H9 (cell line): Measurements from ENCODE around the gene IL17RE. TPM values are rescaled to one million over a fixed set of nuclear protein-coding genes. Genes with fewer than 3 reads are reported as not detected.

Source experiments
- DNase-seq: peaks from one replicate; pipeline ENCODE4 v3.0.0-alpha.2; 2017
- H2AFZ ChIP-seq: one replicate; pipeline ENCODE4 v1.6.1; 2013; ENCODE audit warnings: mild to moderate bottlenecking, low read length, control low read depth, moderate library complexity
- H2AK5ac ChIP-seq: 2 replicates; pipeline ENCODE4 v1.6.1; 2013; ENCODE audit warnings: low read length, control low read depth, mixed read lengths; ENCODE audit not compliant: insufficient read length
- H2BK120ac ChIP-seq: one replicate; pipeline ENCODE4 v1.6.1; 2013; ENCODE audit warnings: low read depth, mild to moderate bottlenecking, low read length, control low read depth, inconsistent platforms; ENCODE audit not compliant: poor library complexity, severe bottlenecking
- H2BK12ac ChIP-seq: 2 replicates; pipeline ENCODE4 v1.6.1; 2013; ENCODE audit warnings: low read length, control low read depth, mixed read lengths, low read depth; ENCODE audit not compliant: insufficient read length
- H2BK15ac ChIP-seq: 2 replicates; pipeline ENCODE4 v1.6.1; 2013; ENCODE audit warnings: low read depth, low read length, control low read depth
- H2BK20ac ChIP-seq: one replicate; pipeline ENCODE4 v1.6.1; 2013; ENCODE audit warnings: low read depth, mild to moderate bottlenecking, low read length, control low read depth, inconsistent platforms; ENCODE audit not compliant: poor library complexity, severe bottlenecking
- H2BK5ac ChIP-seq: 2 replicates; pipeline ENCODE4 v1.6.1; 2013; ENCODE audit warnings: low read length, control low read depth, mixed read lengths; ENCODE audit not compliant: insufficient read length
- H3K14ac ChIP-seq: 2 replicates; pipeline ENCODE4 v1.6.1; 2013; ENCODE audit warnings: low read length, control low read depth; ENCODE audit not compliant: insufficient read depth
- H3K18ac ChIP-seq: 2 replicates; pipeline ENCODE4 v1.6.1; 2013; ENCODE audit warnings: low read depth, mild to moderate bottlenecking, mixed read lengths, low read length, control low read depth; ENCODE audit not compliant: insufficient read length
- H3K23ac ChIP-seq: 2 replicates; pipeline ENCODE4 v1.6.1; 2013; ENCODE audit warnings: low read length, control low read depth, mixed read lengths, low read depth; ENCODE audit not compliant: insufficient read length
- H3K23me2 ChIP-seq: 2 replicates; pipeline ENCODE4 v1.6.1; 2013; ENCODE audit warnings: low read depth, mild to moderate bottlenecking, mixed read lengths, low read length, control low read depth; ENCODE audit not compliant: insufficient read length, poor library complexity, severe bottlenecking
- H3K27ac ChIP-seq: 2 replicates; pipeline ENCODE4 v1.5.1; 2013; ENCODE audit warnings: low read length, control low read depth, mixed read lengths, low read depth; ENCODE audit not compliant: insufficient read length
- H3K27me3 ChIP-seq: 2 replicates; pipeline ENCODE4 v1.6.1; 2013; ENCODE audit warnings: low read length, control low read depth, inconsistent platforms; ENCODE audit not compliant: insufficient read depth
- H3K4ac ChIP-seq: 2 replicates; pipeline ENCODE4 v1.6.1; 2013; ENCODE audit warnings: low read depth, mild to moderate bottlenecking, control low read depth, inconsistent platforms, low read length, moderate library complexity
- H3K4me1 ChIP-seq: 2 replicates; pipeline ENCODE4 v1.6.1; 2013; ENCODE audit warnings: low read length, control low read depth, inconsistent platforms; ENCODE audit not compliant: insufficient read depth
- H3K4me2 ChIP-seq: 2 replicates; pipeline ENCODE4 v1.6.1; 2013; ENCODE audit warnings: low read length, control low read depth, mixed read lengths; ENCODE audit not compliant: insufficient read length, insufficient read depth
- H3K56ac ChIP-seq: 2 replicates; pipeline ENCODE4 v1.6.1; 2013; ENCODE audit warnings: low read depth, mild to moderate bottlenecking, mixed read lengths, low read length, control low read depth; ENCODE audit not compliant: insufficient read length
- H3K79me1 ChIP-seq: 2 replicates; pipeline ENCODE4 v1.6.1; 2013; ENCODE audit warnings: low read depth, mild to moderate bottlenecking, moderate library complexity, low read length, control low read depth, inconsistent platforms; ENCODE audit not compliant: insufficient read depth, poor library complexity, severe bottlenecking
- H3K79me2 ChIP-seq: 2 replicates; pipeline ENCODE4 v1.6.1; 2013; ENCODE audit warnings: low read length, control low read depth, inconsistent platforms; ENCODE audit not compliant: insufficient read depth
- H3K9ac ChIP-seq: 2 replicates; pipeline ENCODE4 v1.6.1; 2013; ENCODE audit warnings: low read length, control low read depth, mixed read lengths; ENCODE audit not compliant: insufficient read length; ENCODE audit errors: extremely low read depth
- H3K9me3 ChIP-seq: one replicate; pipeline ENCODE4 v1.6.1; 2013; ENCODE audit warnings: low read depth, low read length, inconsistent platforms; ENCODE audit not compliant: control insufficient read depth
- H3T11ph ChIP-seq: one replicate; pipeline ENCODE4 v1.6.1; 2013; ENCODE audit warnings: mild to moderate bottlenecking, low read length, control low read depth, inconsistent platforms
- H4K20me1 ChIP-seq: one replicate; pipeline ENCODE4 v1.6.1; 2013; ENCODE audit not compliant: control insufficient read depth, insufficient read length, insufficient read depth
- H4K5ac ChIP-seq: 2 replicates; pipeline ENCODE4 v1.6.1; 2013; ENCODE audit warnings: low read depth, mild to moderate bottlenecking, mixed read lengths, low read length, control low read depth; ENCODE audit not compliant: insufficient read length
- H4K8ac ChIP-seq: replicated peaks from 2 replicates; pipeline ENCODE4 v1.6.1; 2013; ENCODE audit warnings: low read length, control low read depth, mixed read lengths, low read depth; ENCODE audit not compliant: insufficient read length
- H4K91ac ChIP-seq: 2 replicates; pipeline ENCODE4 v1.6.1; 2013; ENCODE audit warnings: low read depth, mild to moderate bottlenecking, moderate library complexity, mixed read lengths, low read length, control low read depth; ENCODE audit not compliant: insufficient read length
- H3K27ac Mint-ChIP-seq, 3 experiments: 2 replicates in 2 of 3; 3 replicates in 1 of 3; pipeline ENCODE4 v1.8.0; 2020 to 2021; ENCODE audit warnings: mixed read lengths in 3 of 3, mild to moderate bottlenecking in 1 of 3, moderate library complexity in 1 of 3
- H3K27me3 Mint-ChIP-seq: 2 replicates; pipeline ENCODE4 v1.8.0; 2021; ENCODE audit warnings: low read depth, mild to moderate bottlenecking, moderate library complexity, mixed read lengths
- H3K36me3 Mint-ChIP-seq, 3 experiments: 2 replicates in 2 of 3; 3 replicates in 1 of 3; pipeline ENCODE4 v1.8.0; 2020 to 2021; ENCODE audit warnings: low read depth in 3 of 3, mixed read lengths in 3 of 3; ENCODE audit not compliant: insufficient read depth in 1 of 3
- H3K4me1 Mint-ChIP-seq, 2 experiments: 2 replicates each; pipeline ENCODE4 v1.8.0; 2020; ENCODE audit warnings: mixed read lengths in 2 of 2
- H3K4me3 Mint-ChIP-seq, 2 experiments: 2 replicates in 1 of 2; 3 replicates in 1 of 2; pipeline ENCODE4 v1.8.0; 2020 to 2021; ENCODE audit warnings: mild to moderate bottlenecking in 2 of 2, mixed read lengths in 2 of 2, moderate library complexity in 1 of 2
- H3K9me3 Mint-ChIP-seq, 2 experiments: 2 replicates in 1 of 2; 3 replicates in 1 of 2; pipeline ENCODE4 v1.8.0; 2020; ENCODE audit warnings: mild to moderate bottlenecking in 2 of 2, mixed read lengths in 2 of 2, moderate library complexity in 1 of 2
- CTCF ChIP-seq: fragments of 200-600 bp; sonication (generic); conservative IDR thresholded peaks from 3 replicates; pipeline ENCODE4 v1.8.0; 2021; ENCODE audit warnings: antibody characterized with exemption, mild to moderate bottlenecking
- WGBS: extraction: QIAGEN DNeasy Blood & Tissue Kit; methylation state at CpG from one replicate; pipeline ENCODE4 v1.1.7; 2013; ENCODE audit warnings: missing lambda C conversion rate, low lambda C conversion rate, mixed read lengths; ENCODE audit not compliant: insufficient read length; ENCODE audit errors: extremely low coverage; 5-methylcytosine and 5-hydroxymethylcytosine counted together
- total RNA-seq: library from RNA; stranded (reverse); gene quantifications from 2 replicates; pipeline ENCODE4 v1.2.1, GENCODE V29; 2021

IL17RE gene
- total RNA-seq, 1 experiment from 2014 or later, result 2.1 TPM

DNA sequence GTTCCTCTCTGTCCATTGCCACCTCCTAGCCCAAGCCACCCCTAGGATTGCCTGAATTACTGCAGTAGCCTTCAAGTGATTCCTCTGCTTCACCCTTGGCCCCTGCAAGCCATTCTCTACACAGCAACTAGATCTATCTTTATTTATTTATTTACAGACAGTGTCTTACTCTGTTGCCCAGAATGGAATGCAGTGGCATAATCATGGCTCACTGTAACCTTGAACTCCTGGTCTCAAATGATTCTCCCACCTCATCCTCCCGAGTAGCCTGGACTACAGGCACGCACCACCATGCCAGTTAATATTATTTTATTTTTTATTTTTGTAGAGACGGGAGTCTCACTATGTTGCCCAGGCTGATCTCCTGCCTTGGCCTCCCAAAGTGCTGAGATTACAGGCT is 14.1 kb upstream of the IL17RE start:
- Histone ChIP-seq H3K56ac (no peak overlapping the region), H2BK12ac (no peak overlapping the region), H3K14ac (no peak overlapping the region), H2BK120ac (no peak overlapping the region), H3T11ph (no peak overlapping the region), H3K4me2 (no peak overlapping the region), H3K23me2 (no peaks in the 10 kb centered on the region), H3K4ac (no peak overlapping the region), H3K79me1 (peaks cover 6% of the 10 kb centered on the region), H3K18ac (no peak overlapping the region), H2BK5ac (no peak overlapping the region), H2AFZ (no peak overlapping the region), H2BK15ac (no peak overlapping the region), H2AK5ac (no peak overlapping the region), H3K27ac (no peak overlapping the region), H3K79me2 (peaks cover 6% of the 10 kb centered on the region; the same call in 1 of the 2 replicates), H4K5ac (no peak overlapping the region), H4K20me1 (no peaks in the 10 kb centered on the region), H4K8ac (no peak overlapping the region), H3K4me1 (no peaks in the 10 kb centered on the region), H3K9me3 (no peaks in the 10 kb centered on the region), H3K23ac (no peak overlapping the region), H4K91ac (no peak overlapping the region), H3K9ac (no peak overlapping the region), H3K27me3 (no peaks in the 10 kb centered on the region; the same call in 1 of the 2 replicates), H2BK20ac (no peak overlapping the region)
- Mint-ChIP-seq H3K9me3 (no peaks in the 10 kb centered on the region), H3K36me3 (peaks cover 12 to 19% (median 18%) of the 10 kb centered on the region in 3 experiments), H3K27ac (no peak overlapping the region), H3K4me3 (no peak overlapping the region), H3K4me1 (peaks cover 6 to 16% of the 10 kb centered on the region in 2 experiments), H3K27me3 (no peaks in the 10 kb centered on the region; the same call in 1 of the 2 replicates)
- no CpG with 5 or more reads among the region's 3 CpGs for WGBS
- no peak for DNase-seq
- TF ChIP-seq CTCF, result no peak
